GM21786 (cell line): ENCODE measurements around the gene GAS1.

Source experiments
- ATAC-seq: cut with Tn5 transposase; IDR thresholded peaks from one replicate; pipeline ENCODE4 v1.9.1; 2021; ENCODE audit not compliant: unreplicated experiment

GAS1 gene

DNA sequence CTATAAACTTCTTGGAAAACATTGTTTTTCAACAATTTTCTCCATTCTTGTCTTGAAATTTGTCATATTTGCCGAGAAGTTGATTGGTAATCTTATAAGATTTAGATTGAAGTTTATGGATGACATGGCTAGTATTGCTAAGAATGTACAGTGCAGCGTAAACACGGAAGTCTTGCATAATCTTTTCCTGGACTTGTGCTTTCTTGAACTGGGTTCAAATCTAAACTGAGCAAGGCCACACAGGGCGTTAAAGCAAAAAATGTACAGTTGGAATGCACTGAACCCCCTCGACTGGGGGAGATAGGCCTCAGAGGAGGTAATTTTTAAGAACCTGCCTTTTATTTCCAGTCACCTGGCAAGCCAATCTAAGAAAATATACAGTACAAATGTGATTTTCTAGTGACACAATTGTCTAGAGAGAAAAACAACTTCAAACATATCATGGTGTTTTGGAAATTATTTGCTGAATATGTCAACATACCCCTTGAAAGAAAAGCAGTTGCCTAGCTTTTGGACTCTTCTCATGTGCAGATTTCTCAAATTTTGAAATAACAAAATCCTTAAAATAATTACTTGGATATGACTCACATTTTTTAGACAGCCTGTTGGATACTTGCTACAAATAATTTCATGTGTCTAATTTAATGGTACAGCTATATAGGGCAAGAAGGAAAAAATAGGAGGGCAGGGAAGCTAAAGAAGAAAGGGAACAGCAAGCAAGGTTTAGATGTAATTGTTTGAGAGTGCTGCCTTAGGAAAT is 18.5 kb upstream of the GAS1 start:
- ATAC-seq = no peak

DNA sequence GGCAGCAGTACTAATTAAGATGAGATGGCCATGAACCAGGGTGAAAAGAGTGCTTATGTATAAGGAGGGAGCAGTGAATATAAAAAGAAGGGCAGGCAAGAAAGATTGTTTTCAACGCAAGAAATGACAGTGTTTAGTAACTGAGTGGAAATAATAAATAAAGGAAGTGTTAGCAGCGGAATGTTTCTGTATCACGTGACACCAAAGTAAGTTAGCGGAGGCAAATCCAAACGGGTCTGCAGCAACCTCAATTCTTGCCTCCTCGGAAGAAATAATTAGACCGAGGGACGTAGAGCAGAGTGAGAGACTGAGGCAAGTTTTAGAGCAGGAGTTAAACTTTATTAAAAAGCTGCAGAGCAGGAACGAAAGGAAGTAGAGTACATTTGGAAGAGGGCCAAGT is 15.4 kb upstream of the GAS1 start:
- no peak for ATAC-seq

DNA sequence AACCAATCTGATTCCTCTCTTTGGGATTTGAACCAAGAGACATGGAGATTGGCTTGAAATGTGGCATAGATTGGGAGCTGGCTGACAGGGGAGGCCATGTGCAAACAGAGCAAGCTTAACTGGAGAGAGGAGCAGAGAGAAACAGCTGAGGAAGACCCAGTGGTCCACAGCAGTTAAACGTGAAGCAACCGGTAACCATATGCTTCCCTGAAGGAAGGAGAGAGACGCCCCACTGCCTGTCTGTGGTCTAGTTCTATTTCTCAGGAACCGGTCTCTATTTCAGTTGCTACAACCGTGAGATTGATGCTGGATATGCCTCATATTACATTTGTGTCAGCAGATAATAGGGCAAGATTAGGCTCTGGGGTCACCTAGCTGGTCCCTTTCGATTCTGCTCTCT is 13.6 kb upstream of the GAS1 start:
- ATAC-seq = no peak

DNA sequence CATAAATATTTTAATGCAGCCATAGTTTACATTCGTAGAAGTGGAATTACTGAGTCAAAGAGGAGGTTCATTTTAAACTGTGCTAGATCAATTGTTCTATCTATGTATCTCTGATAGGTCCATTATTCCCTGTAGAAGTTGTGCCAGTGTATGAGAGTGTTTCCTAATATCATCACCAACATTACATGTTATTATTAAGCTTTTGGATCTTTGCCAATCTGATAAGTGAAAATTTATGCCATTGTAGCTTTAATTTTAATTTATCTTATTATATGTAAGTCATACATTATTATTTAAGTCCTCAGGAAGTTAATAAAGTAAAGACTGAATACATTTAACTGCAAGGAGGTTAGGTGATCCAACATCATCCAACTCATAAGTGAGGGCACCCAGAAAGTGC is 10.9 kb upstream of the GAS1 start:
- ATAC-seq = no peak

DNA sequence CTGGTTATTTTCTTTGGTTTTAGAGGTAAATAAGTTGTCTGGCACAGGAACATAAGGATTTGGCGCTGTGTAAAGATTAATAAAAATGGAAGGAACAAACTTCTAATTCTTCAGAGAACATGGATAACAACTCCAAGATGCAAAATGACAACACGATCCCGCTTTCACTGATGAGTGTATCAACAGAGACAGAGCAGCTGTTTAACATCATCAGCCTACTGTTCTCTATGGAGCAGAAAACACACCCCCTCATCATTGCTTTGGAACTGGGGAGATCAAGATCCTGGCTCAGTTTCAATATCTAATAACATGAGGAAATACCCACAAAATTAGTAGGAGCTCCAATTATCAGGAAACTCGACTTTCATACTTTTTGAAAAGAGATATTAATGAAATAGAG is 8.3 kb upstream of the GAS1 start:
- ATAC-seq = no peak

DNA sequence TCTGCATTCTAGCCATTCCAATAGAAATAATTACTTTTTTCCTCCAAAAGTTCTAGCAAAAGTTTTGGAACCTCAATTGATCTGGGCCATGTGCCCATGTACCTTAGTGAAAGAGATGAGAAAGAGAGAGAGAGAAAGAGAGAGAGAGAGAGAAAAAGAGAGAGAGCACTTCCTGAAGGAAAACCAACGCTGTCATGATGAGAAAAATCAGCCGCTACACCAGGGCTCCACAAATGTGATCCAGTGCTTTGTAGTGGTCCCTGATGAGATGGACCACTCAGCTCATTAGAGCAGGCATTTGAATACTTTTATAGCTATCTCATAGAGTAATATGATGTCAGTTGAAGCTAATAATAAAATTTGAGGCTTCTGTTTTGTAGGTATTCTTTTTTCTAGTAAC is 7.7 kb upstream of the GAS1 start:
- ATAC-seq = no peak

DNA sequence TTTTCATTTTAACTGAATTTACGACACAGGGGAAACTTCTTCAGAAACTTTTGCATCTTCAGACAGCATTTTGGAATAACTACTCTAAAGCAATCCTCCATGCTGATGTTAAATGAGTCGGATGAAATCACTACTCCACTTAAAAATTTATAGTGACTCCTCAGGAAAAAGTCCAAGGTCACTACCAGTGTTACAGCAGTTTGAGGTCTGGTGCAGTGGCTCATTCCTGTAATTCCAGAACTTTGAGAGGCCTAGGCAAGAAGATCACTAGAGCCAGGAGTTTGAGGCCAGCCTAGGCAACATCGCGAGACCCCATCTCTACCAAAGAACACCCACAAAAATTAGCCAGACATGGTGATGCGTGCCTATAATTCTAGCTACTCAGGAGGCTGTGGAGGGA is 5.9 kb upstream of the GAS1 start:
- ATAC-seq = no peak

DNA sequence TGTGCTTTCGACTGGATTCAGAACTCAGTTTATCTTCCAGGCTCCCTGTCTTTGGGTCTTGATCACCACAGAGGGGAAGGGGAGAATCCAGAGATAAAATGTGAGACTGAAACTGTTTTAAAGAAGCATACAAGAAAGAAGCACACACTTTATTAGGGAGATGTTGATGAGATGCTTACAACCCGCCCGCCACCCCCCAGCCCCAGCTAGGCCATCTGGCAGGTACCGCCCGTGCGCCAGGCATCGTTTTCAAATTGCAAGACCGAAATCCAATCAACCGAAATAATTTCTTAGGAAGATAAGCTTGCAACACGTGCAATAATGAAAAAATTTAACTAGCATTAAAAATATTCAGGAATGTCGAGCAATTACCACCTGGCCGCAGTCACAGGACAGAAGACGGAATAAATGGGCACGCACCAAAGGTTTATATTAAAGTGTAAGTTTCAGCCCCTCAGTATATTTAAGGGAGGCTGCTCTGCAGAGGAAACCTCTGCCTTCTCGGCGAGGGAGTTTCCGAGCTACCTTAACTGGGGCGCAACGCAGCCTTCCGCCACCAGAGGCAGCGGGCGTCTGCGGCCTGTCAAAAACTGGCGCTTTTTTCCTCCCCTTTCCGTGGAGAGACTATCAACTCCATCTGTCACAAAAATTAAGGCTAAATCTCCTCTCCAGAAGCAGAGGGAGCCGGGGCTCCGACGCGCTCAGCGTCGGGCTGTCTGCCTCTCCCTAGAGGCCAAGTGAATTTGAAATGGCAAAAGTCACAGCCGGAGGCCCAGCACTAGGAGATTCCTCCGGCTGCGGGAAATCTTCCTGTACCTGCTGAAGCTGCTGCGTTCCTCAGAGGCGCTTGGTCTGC is 996 bp upstream of the GAS1 start:
- peak; percentile 76 for ATAC-seq

DNA sequence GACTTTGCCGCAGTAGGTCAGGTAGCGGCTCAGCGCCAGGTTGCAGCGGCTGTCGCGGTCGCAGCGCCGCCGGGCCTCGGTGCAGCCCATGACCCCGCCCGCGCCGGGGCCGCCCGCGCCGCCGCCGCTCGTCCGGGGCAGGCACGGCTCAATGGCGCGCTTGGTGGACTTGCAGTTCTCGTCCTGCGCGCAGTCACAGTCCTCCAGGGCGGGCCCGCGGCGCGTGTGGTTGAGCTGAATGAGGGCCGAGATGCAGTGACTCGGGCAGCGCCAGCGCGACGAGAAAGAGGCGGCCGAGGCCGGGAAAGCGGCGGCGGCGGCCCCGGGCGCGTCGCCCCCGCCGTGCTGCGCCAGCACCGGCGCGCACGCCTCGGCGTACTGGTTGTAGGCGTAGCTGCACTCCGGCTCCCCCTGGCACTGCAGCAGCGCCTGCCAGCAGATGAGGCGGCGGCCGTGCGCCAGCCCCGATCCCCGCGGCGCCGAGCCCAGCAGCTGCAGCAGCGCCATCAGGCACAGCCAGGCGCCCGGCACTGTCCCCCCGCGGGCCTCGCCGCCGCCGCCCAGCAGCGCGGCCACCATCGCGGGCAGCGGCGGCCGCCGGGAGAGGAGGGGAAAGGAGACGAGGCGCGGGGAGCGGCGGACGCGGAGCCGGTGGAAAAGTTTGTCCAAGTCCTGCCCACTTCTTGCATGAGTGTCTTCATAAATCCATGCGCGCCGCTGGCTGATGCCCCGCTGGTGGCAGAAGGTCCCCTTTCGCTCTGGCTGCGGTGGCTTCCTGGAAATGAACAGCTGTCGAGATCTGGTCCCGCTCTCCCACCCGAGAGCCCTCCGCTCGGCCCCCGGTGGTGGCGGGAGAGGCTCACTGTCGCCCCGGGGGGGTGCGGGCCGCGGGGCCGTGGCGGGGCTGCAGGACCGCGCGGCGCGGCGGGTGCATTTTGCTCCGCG is 833 bp downstream of the GAS1 start:
- ATAC-seq = no peak

DNA sequence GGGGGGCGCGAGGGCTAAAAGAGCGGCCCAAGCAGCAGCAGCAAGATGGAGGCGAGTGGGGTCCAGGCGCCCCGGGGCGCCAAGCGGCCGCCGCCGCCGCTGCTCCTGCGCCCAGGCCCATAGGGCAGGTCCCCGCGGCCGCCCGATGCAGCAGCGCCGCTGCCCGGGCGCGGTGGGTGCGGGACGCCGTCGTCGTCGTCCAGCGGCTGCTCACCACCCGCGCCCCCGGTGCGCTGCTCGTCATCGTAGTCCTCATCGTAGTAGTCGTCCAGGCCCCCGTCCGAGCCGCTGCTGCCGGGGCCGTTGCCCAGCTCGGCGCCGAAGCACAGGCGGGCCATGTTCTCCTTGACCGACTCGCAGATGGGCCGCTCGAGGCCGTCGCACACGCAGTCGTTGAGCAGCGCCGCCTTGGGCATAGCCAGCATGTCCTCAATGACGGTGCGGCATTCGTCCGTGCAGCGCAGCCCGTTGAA is 1.5 kb downstream of the GAS1 start:
- no peak for ATAC-seq

DNA sequence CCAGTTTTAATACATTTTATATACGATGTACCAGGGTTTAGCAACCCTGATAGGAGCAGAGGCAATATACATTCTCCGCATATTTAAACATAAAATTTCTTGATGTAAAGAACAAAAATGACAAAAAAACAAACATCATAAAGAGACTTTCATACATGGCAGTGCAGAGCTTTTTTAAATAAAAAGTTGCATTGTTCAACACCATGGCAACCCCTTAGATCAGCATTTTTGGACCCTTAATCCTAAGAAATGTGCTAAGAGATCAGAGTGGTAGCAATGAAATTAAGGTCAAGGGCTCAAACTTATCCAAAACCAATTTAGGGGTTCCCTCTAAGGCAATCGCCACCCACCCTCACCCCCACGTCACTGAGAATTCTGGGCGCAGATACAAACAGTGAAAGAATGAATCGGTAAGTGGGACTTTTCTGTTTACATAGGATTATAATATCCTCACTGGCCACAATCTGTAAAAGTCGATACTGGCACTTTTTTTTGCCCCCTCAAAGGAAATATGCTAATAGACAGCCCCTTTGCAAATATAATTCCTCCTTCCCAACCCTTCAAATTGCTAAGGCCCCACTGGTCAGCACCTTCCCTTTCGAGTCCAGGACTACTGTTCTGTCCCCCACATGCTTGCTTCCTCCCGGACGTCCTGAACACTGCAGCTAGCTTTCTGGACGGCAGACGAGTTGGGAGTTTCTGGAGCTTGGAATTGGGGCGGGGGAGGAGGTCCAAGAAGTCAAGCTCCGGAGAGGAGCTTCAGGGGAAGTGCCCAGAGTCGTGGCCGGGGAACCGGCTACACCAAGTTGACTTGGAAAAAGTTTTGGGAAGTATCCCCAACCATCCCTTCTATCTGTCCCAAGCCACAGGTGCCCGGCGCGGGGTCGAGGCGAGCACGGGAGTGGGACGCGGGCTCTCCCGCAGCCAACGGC is 2.2 kb downstream of the GAS1 start:
- ATAC-seq = no peak

DNA sequence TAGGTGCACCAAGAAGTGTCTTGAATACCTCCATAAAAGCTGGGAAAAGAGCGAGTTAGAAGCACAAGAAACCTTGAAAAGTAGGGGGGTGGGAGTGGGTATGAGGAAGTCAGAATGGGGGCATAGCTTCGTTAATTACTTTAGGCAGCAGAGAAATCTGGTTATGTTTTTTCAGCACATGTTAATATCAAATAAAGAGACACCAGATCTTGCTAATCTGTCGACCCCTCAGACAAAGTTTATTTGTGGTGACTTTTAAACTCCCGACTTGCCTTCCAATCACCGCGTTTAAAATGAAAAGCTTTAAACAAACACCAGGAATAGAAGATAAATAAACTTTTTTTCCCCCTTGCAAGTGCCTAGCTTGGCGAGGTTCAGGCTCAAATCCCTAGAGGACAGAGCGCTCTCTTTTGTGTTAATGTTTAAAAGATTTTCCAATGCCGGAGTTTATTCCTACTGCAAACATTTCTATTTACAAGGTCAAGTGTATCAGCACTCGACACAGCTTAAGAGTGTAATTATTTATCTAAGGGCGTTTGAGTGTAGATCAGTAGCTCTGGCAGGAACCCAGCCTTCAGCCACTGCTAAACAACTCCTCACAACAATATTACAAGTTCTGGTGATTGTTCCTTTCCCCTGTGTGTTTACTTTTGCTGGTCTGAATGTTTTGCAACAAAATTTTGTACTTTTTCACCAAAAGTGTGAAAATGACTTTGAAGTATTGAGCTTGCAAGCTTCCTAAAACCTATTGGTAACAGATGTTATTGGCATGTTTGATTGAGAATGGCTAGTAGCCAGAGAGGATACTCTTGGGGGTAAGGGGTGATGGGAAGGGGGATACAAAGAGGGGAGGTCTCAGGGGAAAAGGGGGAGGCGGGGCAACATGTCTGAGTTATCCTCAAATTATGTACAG is 3.8 kb downstream of the GAS1 start:
- ATAC-seq = no peak

DNA sequence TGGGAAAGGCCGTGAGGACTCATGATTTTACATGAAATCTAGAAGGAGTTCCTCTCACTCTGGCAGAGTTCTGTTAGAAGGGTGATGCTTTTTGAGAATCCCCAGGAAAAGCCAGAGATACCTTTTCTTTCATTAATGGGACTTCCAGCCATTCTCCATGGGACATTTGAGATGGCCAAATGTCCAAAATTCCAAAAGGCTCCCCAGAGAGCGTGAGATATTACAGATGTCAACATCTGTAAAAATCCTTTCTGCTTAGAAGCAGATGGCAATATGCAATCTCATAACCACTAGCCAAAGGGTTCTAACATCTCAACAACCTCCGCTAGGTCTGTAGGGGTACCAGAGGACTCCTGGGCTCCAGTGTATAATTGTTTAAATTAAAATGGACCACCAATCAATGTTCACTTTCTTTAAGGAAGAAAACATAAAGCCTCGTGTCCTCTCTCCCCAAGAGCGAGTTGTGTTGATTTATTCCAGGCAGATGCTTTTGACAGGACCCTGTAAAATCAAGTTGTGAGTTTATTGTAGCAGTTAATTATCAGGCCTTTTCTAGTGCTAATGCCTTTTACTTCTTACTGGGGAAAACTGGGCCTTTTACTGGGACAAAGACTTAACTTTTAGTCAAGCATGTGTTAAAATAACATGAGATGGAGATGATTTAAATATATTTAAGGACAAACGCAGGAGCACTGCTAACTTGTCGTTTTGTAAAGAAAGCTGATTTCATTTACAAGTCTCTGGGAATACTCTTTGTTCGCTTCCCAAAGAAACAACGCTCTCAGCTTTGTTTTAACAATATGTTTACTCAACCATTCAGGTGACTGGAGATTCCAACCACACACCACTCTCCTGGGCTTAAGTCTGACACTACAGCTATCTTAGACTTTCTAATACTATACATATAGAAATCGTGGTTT is 4.8 kb downstream of the GAS1 start:
- ATAC-seq = no peak

DNA sequence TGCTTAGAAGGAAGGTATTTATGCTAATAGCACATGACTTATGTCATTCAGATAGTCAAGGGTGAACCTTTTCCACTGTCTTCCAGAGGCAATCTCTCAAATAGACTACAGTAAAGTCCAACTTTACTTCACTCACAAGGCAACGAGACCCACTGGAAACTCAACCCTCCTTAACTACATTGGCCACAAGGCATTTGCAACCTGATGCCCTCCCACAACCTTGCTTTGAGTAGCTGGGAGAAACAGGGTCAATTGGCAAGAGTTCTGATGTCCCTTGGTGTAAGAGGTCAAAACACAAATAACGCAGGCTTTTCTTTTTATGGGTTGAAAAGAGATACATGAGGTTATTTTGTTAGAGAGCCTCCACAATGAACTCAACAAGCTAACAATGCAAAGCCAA is 6.1 kb downstream of the GAS1 start:
- ATAC-seq = no peak

DNA sequence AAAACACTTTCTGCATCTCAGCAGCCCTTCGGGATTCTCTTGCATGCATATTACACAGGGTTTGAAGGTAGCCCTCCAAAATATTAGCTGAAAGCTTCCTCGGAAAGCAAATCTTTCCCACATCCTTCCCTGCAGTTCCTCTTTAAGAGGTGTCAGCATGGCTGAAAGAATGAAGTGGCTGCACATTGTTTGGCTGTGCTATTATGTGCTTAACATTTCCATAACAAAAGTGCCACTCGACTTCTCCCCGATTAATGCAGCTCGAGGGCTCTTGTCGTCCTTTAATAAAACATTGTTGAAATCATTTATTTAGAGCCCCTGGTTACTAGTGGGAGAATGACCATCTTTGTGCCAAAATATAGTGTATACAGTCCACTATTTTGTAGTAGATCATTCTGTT is 6.5 kb downstream of the GAS1 start:
- ATAC-seq = no peak

DNA sequence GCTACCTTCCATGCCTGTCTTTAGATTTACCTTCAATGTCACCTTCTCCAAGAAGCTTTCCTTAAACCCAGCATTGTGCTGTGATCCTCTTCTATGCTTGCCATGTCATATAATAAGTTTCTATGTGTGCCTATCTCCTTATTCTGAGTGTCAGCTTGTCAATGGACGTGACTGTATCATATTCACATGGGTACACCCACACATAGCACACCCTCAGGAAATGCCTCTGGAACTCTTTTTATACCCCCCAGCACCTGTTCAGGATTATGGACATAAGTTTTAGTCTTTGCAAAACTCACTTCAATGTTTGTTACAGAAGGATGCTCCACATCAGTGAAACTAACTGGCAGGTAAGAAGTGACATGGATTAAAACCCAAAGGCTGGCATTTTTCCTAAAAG is 7.4 kb downstream of the GAS1 start:
- no peak for ATAC-seq

DNA sequence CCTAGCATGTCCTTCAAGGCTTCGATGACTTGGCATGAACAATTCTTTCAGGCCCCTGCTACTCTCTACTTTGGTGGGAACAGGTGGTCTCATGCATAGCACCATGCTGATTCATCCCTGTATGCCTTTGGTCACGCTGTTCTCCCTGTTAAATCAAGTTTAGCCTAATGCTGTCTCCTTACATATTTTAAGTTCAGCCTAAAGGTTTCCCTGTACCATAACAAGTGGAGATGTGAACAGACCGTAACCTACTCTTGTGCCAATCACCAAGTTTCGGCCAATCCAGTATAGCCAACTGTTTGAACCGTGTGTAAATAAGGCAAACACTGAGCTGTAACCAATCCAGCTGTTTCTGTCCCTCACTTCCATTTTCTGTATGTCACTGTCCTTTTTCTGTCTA is 8.0 kb downstream of the GAS1 start:
- no peak for ATAC-seq

DNA sequence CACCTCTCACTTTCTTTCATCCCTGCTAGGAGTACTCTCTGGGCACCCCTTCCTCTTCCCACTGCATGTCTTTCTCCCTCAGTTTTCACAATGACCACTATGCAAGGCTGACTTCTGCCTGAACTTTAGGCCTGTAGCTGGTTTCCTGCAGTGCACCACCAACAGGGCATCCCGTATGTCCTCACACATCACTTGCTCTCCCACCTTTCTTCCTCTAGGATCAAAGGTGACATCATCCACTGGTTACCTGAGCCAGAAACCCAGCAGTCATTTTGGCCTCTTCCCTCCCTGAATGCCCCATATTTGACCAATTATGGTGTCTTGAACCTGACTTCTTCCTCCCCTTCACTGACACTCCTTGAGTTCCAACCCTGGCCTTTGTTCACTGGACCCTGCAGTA is 8.5 kb downstream of the GAS1 start:
- no peak for ATAC-seq
